Stimulated activated CD8-positive, alpha-beta memory T cell treated with anti-CD3 and anti-CD28 coated beads, Interleukin-12 subunit alpha, Interleukin-12 subunit beta, amount 100 ng/mL, for 1 hour (primary cell): ENCODE results near the gene PLIN1.

ENCODE experiments used
- DNase-seq: peaks from one replicate; pipeline ENCODE4 v3.0.0-alpha.2; 2020; ENCODE audit warnings: low read depth

The PLIN1 gene

DNA sequence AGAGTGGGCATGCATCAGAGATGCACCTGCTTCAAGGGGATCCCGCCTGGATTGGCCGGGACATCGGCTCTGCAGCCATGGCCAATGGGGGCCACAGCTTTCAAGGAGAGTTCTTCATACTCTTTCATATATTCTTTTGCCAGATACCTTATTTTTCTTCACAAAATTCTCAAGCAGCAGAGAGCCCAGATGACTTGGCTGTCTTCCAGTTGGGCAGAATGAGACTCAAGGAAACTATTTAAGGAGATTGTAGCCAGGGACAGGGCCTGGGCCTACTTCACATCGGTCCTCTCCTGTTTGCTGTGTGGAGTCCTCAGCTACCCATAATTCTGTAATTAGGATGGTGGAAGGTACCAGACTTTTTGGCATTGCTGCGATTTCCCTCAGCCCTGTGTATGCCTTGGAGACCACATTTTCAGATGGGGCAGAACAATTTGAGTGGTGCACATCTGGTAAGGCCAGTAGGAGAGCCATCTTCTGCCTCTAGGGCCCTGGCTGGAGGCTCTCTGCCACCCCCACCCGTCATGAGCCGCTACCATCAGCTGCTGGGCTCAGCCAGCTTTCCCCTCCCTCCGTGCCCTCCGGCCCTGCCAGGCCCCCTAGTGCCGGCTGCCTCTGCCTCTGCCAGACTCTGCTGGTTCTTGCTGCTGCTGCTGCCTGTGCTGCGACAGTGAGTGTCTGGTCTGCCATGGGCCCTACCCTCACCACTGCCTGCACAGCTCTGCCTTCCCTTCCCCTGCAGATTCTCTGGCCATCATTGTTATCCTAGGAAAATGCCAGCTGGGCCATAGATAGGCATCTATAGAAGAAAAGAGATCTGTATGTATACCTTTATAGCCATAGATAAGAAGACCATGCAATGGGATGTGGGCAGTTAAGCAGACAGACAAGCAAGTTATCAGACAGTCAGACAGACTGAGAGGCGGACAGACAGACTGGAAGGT is 6.7 kb downstream of the PLIN1 start:
- no peak for DNase-seq

GRCh38 chr15:89671687-89672086 is 7.5 kb downstream of the PLIN1 start:
- no peak for DNase-seq

- DNase-seq = no peak
Measured at GRCh38 chr15:89670971-89671560, 8.1 kb downstream of the PLIN1 start.

GRCh38 chr15:89669941-89670340 is 9.2 kb downstream of the PLIN1 start:
- DNase-seq = no peak

GRCh38 chr15:89669309-89669865 is 9.8 kb downstream of the PLIN1 start:
- DNase-seq = no peak

- DNase-seq = no peak
Measured at GRCh38 chr15:89668171-89668570, 11.0 kb downstream of the PLIN1 start.

DNA sequence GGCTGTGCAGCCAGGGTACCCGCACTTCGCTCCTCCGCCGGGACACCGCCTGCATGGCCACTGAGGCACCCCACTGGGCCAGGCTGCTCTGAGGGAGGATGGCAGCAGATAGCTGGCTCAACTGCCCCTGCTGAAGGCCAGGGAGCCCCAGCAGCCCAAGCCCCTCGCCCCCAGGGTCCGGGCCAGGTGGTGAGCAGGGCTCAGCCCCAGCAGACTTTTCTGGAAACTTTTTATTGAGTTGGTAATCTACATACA is 11.5 kb downstream of the PLIN1 start:
- no peak for DNase-seq

DNA sequence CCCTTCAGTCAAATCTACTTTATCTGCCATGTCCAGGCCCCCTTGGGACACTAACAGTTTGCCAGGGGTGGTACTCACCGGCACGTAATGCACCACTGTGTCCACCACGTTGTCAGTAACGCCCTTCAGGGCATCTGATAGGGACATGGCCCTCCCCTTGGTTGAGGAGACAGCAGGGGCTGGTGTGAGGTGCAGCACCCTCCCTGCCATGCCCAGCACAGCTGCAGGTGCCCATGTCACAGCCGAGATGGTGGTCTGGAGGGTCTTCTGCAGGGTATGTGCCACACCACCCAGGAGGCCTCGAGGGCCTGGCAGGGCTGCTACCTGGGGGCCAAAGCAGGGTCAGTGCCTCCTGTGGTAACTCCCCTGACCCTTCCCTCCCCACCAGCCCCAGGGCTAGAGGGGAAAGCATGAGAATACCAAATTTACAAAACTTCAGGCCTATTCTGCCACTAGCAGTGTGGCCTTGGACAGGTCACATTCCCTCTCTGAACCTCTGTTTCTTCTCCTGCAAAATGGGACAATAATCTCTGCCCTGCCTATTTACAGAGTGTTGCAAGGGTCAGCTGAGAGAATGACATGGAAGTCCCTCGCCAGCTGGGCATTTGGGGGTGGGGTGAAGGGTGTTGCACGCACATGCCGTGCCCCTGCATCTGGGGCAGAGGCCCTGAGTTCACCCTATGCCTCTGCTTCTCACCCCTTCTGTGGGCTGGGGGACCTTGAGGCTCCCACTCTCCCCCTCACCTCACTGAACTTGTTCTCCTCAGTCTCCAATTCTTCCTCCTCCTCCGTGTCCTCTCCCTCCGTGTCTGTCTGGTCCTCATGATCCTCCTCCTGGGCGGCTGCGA is 12.1 kb downstream of the PLIN1 start:
- no peak for DNase-seq

GRCh38 chr15:89666184-89666857 is 12.8 kb downstream of the PLIN1 start:
- no peak for DNase-seq

DNA sequence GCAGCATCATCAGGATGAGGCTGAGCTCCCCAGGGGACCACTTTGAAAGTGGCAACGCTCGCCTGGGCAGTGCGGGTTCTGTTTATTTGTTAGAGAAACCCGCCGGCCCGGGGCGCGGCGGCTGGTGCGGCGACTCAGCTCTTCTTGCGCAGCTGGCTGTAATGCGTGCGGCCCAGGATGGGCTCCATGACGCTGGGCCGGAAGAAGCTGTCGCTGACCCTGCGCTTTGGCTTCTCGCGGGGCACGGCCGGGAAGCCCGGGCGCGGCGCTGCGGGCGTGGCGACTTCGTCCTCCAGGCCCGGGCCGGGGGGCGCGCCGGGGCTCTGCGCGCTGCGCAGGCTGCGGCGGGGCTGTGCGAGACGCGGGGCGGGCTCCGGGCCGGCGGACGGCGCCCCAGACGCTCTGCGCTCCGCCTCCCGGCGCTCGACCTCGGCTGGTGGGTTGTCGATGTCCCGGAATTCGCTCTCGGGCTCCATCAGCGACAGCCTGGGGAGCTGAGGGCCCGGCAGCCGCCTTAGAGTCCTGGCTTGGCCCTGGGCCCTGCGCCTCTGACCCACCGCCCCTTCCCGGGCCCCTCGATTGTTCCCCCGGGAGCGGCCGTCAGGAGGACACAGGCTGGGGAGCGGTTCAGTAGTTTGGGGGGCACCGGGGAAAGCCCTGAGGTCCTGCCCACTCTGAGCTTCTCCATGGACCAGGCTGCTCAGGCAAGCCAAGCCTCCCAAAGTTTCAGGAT is 13.6 kb downstream of the PLIN1 start:
- no peak for DNase-seq

DNA sequence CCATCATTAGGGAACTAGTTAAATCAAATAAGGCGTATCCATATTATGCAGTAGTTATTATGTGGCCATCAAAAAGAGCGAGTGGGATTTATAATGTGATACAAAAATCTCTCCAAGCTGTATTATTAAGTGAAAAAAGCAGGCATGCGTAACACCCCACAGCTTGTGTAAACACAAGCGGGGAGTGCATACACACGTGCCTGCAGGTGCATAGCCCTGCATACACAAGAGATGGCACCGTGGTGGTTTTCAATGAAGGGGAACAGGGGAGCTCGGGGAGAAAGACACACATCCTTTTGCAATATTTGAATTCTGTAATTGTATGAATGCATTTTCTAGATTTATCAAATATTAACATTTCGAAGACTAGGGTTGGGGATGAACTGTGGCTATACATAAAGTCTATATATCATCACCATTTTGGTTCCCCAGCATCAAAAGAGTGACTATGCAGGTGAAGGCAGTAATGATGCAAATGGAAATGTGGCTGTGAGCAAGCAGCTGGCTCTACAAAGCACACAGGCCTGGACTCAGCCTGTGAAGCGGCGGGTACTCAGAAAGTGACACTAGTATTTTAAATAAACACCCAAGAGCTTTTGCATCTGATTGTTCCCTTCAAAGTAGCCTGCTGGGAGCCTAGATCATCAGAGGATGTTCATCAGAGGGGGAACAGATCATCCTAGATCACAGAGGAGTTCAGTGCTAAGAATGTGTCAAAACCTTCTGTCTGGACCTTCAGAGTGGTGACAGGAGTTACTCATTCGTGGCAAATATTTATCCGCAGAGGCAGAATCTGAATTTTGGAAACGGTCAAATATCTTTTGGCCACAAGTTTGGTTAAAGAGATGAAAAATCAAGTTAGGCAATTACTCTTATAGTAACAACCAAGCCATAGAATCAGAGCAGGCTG is 14.5 kb downstream of the PLIN1 start:
- no peak for DNase-seq

DNA sequence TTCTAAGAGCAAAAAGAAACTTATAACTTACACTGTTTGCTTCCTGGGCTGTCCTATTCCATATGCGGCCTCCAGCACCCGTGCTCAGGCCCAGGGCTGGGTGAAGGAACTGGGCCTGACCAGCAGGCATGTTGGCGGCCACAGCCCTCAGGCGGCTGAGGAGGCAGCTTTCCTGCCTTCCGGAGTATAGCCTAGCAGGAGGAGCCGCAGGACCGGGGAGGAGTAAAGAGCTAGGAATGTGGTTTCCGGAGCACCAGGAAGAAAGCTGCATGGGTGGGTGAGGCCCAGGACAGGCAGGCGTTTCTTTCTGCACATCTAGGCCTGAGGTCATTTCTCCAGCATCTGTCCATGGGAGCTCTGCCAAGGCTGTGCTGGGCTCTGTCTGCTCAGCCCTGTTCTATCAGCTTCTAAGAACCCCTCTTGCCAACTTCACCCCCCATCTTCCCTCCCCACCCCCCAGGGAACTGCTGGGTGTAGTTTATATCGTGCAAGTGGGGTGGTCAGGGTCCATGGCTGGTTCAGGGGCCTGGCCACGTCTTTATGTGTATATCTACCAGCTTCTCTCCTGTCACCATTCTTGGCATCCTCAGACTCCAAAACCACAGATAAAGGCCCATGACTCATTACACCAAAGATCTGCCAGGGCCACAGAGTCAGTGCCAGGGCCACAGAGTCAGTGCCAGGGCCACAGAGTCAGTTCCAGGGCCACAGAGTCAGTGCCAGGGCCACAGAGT is 16.1 kb downstream of the PLIN1 start:
- no peak for DNase-seq

GRCh38 chr15:89660556-89660955 is 18.6 kb downstream of the PLIN1 start:
- DNase-seq = no peak

- no peak for DNase-seq
Measured at GRCh38 chr15:89659295-89659694, 19.9 kb downstream of the PLIN1 start.

GRCh38 chr15:89657686-89658200 is 21.4 kb downstream of the PLIN1 start:
- DNase-seq = no peak

- no peak for DNase-seq
Measured at GRCh38 chr15:89656116-89656815, 22.9 kb downstream of the PLIN1 start.

GRCh38 chr15:89654847-89655805 is 24.0 kb downstream of the PLIN1 start, which contains the start of gene KIF7:
Gene KIF7, minus strand, starts transcription at chr15:89655467. Its CDS starts 2,537 bp downstream, at chr15:89652930.
- no peak for DNase-seq
